ENCODE measurements around the gene GUCY2D. TPM values are rescaled to one million over a fixed set of nuclear protein-coding genes. Genes with fewer than 3 reads are reported as not detected.

GUCY2D gene
- total RNA-seq, 1 donor from 2014 or later, result not detected

GRCh38 chr17:7961421-7961820 is 41.0 kb upstream of the GUCY2D start:
- TF ChIP-seq POLR2A (IDR thresholded peaks at IDR 0.05) (no peak), POLR2AphosphoS5 (IDR thresholded peaks at IDR 0.05; ENCODE audit: insufficient read depth in 1 of 2, low read depth in 1 of 2) (no peak)
- TF ChIP-seq, protein P1, sequence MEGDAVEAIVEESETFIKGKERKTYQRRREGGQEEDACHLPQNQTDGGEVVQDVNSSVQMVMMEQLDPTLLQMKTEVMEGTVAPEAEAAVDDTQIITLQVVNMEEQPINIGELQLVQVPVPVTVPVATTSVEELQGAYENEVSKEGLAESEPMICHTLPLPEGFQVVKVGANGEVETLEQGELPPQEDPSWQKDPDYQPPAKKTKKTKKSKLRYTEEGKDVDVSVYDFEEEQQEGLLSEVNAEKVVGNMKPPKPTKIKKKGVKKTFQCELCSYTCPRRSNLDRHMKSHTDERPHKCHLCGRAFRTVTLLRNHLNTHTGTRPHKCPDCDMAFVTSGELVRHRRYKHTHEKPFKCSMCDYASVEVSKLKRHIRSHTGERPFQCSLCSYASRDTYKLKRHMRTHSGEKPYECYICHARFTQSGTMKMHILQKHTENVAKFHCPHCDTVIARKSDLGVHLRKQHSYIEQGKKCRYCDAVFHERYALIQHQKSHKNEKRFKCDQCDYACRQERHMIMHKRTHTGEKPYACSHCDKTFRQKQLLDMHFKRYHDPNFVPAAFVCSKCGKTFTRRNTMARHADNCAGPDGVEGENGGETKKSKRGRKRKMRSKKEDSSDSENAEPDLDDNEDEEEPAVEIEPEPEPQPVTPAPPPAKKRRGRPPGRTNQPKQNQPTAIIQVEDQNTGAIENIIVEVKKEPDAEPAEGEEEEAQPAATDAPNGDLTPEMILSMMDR (IDR thresholded peaks at IDR 0.05), result no peak
- DNase-seq (ENCODE audit: extremely low spot score in 2 of 2), result no peak
- Histone ChIP-seq H3K27me3 (no peaks in the 10 kb centered on the region), H3K4me1 (no peaks in the 10 kb centered on the region), H3K36me3 (no peaks in the 10 kb centered on the region), H3K27ac (no peak overlapping the region), H3K4me3 (no peak overlapping the region), H3K9me3 (no peaks in the 10 kb centered on the region)
- intact Hi-C loops (cut with DNase I), result no loop called here

DNA sequence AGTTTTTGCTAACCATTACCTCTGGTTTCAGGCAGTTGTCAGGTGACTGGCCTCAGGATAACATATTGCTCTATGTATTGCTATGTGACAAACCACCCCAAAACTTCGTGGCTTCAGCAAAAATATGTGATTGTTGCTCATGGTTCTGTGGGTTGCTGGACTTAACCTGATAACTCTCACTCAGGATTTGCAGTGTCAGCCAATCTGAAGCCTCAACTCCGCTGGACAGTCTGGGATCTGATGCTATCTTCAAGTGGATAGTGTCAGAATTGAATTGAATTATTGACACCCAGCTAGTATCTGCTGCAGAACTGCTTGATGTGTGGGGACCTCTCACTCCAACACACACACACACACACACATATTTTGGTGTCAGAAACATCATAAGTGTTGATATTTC is 34.7 kb upstream of the GUCY2D start:
- no peaks in the 10 kb centered on the region for H3K36me3 ChIP-seq
- H3K4me3 ChIP-seq, result no peak overlapping the region
- TF ChIP-seq POLR2A (IDR thresholded peaks at IDR 0.05) (no peak), POLR2AphosphoS5 (IDR thresholded peaks at IDR 0.05; ENCODE audit: insufficient read depth in 1 of 2, low read depth in 1 of 2) (no peak)
- TF ChIP-seq, protein P1 (IDR thresholded peaks at IDR 0.05), result no peak
- no peak for DNase-seq (ENCODE audit: extremely low spot score in 2 of 2)
- intact Hi-C loops (cut with DNase I), result no loop called here
- no peak overlapping the region for H3K27ac ChIP-seq
- no peaks in the 10 kb centered on the region for H3K4me1 ChIP-seq
- no peaks in the 10 kb centered on the region for H3K27me3 ChIP-seq
- no peaks in the 10 kb centered on the region for H3K9me3 ChIP-seq

GRCh38 chr17:7969433-7969832 is 33.0 kb upstream of the GUCY2D start:
- TF ChIP-seq POLR2AphosphoS5 (IDR thresholded peaks at IDR 0.05; ENCODE audit: insufficient read depth in 1 of 2, low read depth in 1 of 2) (no peak), POLR2A (IDR thresholded peaks at IDR 0.05) (no peak)
- TF ChIP-seq, protein P1 (IDR thresholded peaks at IDR 0.05), result no peak
- DNase-seq (ENCODE audit: extremely low spot score in 2 of 2), result no peak
- intact Hi-C loops (cut with DNase I), result no loop called here
- H3K36me3 ChIP-seq, result no peaks in the 10 kb centered on the region
- no peak overlapping the region for H3K4me3 ChIP-seq
- no peak overlapping the region for H3K27ac ChIP-seq
- no peaks in the 10 kb centered on the region for H3K9me3 ChIP-seq
- no peaks in the 10 kb centered on the region for H3K4me1 ChIP-seq
- no peaks in the 10 kb centered on the region for H3K27me3 ChIP-seq

GRCh38 chr17:7971651-7972050 is 30.8 kb upstream of the GUCY2D start:
- no peak for DNase-seq (ENCODE audit: extremely low spot score in 2 of 2)

GRCh38 chr17:7972131-7972785 is 30.2 kb upstream of the GUCY2D start:
- DNase-seq (ENCODE audit: extremely low spot score in 2 of 2), result no peak
- Histone ChIP-seq H3K27me3 (no peaks in the 10 kb centered on the region), H3K9me3 (no peaks in the 10 kb centered on the region), H3K4me3 (no peak overlapping the region), H3K36me3 (no peaks in the 10 kb centered on the region), H3K27ac (no peak overlapping the region), H3K4me1 (no peaks in the 10 kb centered on the region)
- TF ChIP-seq, protein P1 (IDR thresholded peaks at IDR 0.05), result no peak
- TF ChIP-seq POLR2AphosphoS5 (IDR thresholded peaks at IDR 0.05; ENCODE audit: insufficient read depth in 1 of 2, low read depth in 1 of 2) (no peak), POLR2A (IDR thresholded peaks at IDR 0.05) (no peak)
- intact Hi-C loops (cut with DNase I), result no loop called here

More at GRCh38 chr17:7971651-7972050, 30.8 kb upstream of the GUCY2D start:
- Histone ChIP-seq H3K4me3 (no peak overlapping the region), H3K4me1 (no peaks in the 10 kb centered on the region), H3K36me3 (no peaks in the 10 kb centered on the region), H3K27me3 (no peaks in the 10 kb centered on the region), H3K9me3 (no peaks in the 10 kb centered on the region), H3K27ac (no peak overlapping the region)
- intact Hi-C loops (cut with DNase I), result no loop called here
- TF ChIP-seq POLR2A (IDR thresholded peaks at IDR 0.05) (no peak), POLR2AphosphoS5 (IDR thresholded peaks at IDR 0.05; ENCODE audit: insufficient read depth in 1 of 2, low read depth in 1 of 2) (no peak)
- TF ChIP-seq, protein P1 (IDR thresholded peaks at IDR 0.05), result no peak
